ENCODE data around the gene BRAP. TPM values are rescaled to one million over a fixed set of nuclear protein-coding genes. Genes with fewer than 3 reads are reported as not detected.
A peak's percentile ranks its signal among the peaks of the same experiment; 100 is the strongest.

Gene BRAP
- total RNA-seq, 1 experiment from 2014 or later = 25.0 TPM

DNA sequence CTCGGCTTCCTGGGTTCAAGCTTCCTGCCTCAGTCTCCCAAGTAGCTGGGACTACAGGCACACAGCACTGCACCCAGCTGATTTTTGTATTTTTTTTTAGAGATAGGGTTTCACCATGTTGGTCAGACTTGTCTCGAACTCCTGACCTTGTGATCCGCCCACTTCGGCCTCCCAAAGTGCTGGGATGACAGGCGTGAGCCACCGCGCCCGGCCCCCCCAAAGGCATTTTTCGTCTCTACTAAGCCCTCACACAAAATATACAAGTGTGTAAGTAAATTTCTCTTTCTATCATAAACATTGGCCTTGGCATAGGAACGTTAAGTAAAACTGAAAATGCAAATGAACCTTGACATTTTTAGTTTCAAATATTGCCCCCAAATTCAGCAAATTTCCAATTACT lies 2.2 kb upstream of the BRAP start:
- peak overlapping the region; percentile 8 to 22; a peak in 3 of 5 replicates for H3K4me3 Mint-ChIP-seq
- no peak overlapping the region for H4K91ac ChIP-seq (ENCODE audit: insufficient read length, low read depth, low read length)
- H3K18ac ChIP-seq (ENCODE audit: insufficient read length, low read depth, low read length) = no peak overlapping the region
- H2BK15ac ChIP-seq (ENCODE audit: low read depth, low read length) = no peak overlapping the region
- no peaks in the 10 kb centered on the region for H4K20me1 ChIP-seq (ENCODE audit: control insufficient read depth, insufficient read depth, insufficient read length)
- no peak for TF ChIP-seq CTCF (conservative IDR thresholded peaks at IDR 0.05)
- H3K4me2 ChIP-seq (ENCODE audit: insufficient read depth, insufficient read length, low read length) = no peak overlapping the region
- no peak overlapping the region for H3T11ph ChIP-seq (ENCODE audit: low read length)
- peaks cover 11% of the 10 kb centered on the region for H3K79me2 ChIP-seq (ENCODE audit: insufficient read depth, low read length)
- no peak overlapping the region for H2BK20ac ChIP-seq (ENCODE audit: low read depth, low read length, poor library complexity, severe bottlenecking)
- no peak overlapping the region for H3K23ac ChIP-seq (ENCODE audit: insufficient read length, low read depth, low read length)
- H3K4ac ChIP-seq (ENCODE audit: low read depth, low read length) = no peak overlapping the region
- H3K27ac Mint-ChIP-seq = no peak overlapping the region
- no peak overlapping the region for H2AFZ ChIP-seq (ENCODE audit: low read length)
- WGBS (ENCODE audit: extremely low coverage, insufficient read length, low lambda C conversion rate) = no CpG with 5 or more reads among the region's 10 CpGs
- no peak overlapping the region for H3K27ac ChIP-seq (ENCODE audit: insufficient read length, low read depth, low read length)
- no peak overlapping the region for H3K9ac ChIP-seq (ENCODE audit: extremely low read depth, insufficient read length, low read length)
- no peaks in the 10 kb centered on the region for H3K9me3 Mint-ChIP-seq
- no peaks in the 10 kb centered on the region for H3K4me1 ChIP-seq (ENCODE audit: insufficient read depth, low read length)
- no peaks in the 10 kb centered on the region for H3K27me3 Mint-ChIP-seq (ENCODE audit: low read depth)
- H2BK120ac ChIP-seq (ENCODE audit: low read depth, low read length, poor library complexity, severe bottlenecking) = no peak overlapping the region
- H3K36me3 Mint-ChIP-seq (ENCODE audit: insufficient read depth in 1 of 3, low read depth in 3 of 3) = peaks cover under 1 to 19% (median 10%) of the 10 kb centered on the region in 3 experiments; a peak in 6 of 7 replicates
- no peak overlapping the region for H2BK5ac ChIP-seq (ENCODE audit: insufficient read length, low read length)
- H3K14ac ChIP-seq (ENCODE audit: insufficient read depth, low read length) = no peak overlapping the region
- no peak overlapping the region for H2BK12ac ChIP-seq (ENCODE audit: insufficient read length, low read depth, low read length)
- H3K79me1 ChIP-seq (ENCODE audit: insufficient read depth, low read depth, low read length, poor library complexity, severe bottlenecking) = no peaks in the 10 kb centered on the region
- no peak overlapping the region for H2AK5ac ChIP-seq (ENCODE audit: insufficient read length, low read length)
- H3K56ac ChIP-seq (ENCODE audit: insufficient read length, low read depth, low read length) = no peak overlapping the region
- H3K9me3 ChIP-seq (ENCODE audit: control insufficient read depth, low read depth, low read length) = no peaks in the 10 kb centered on the region
- no peak for DNase-seq
- no peak overlapping the region for H4K8ac ChIP-seq (replicated peaks; ENCODE audit: insufficient read length, low read depth, low read length)
- no peaks in the 10 kb centered on the region for H3K27me3 ChIP-seq (ENCODE audit: insufficient read depth, low read length)
- peaks cover 9 to 26% of the 10 kb centered on the region in 2 experiments for H3K4me1 Mint-ChIP-seq
- no peaks in the 10 kb centered on the region for H3K23me2 ChIP-seq (ENCODE audit: insufficient read length, low read depth, low read length, poor library complexity, severe bottlenecking)
- H4K5ac ChIP-seq (ENCODE audit: insufficient read length, low read depth, low read length) = no peak overlapping the region
